Fibroblast of lung (primary cell): ENCODE measurements around the gene PAX3.

Experiments used
- CTCF ChIP-seq, 2 donors: IDR thresholded peaks in 1 of 2; conservative IDR thresholded peaks in 1 of 2; 1 replicate in 1 of 2; 2 replicates in 1 of 2; pipeline ENCODE4 v1.5.1; 2011 to 2012; ENCODE audit warnings: low read length in 2 of 2, control low read depth in 1 of 2, inconsistent platforms in 1 of 2, low read depth in 1 of 2, mild to moderate bottlenecking in 1 of 2
- EZH2 ChIP-seq: IDR thresholded peaks from 2 replicates; pipeline ENCODE4 v1.5.1; 2012; ENCODE audit warnings: low read length, control low read depth, mild to moderate bottlenecking; ENCODE audit errors: missing control alignments

DNA sequence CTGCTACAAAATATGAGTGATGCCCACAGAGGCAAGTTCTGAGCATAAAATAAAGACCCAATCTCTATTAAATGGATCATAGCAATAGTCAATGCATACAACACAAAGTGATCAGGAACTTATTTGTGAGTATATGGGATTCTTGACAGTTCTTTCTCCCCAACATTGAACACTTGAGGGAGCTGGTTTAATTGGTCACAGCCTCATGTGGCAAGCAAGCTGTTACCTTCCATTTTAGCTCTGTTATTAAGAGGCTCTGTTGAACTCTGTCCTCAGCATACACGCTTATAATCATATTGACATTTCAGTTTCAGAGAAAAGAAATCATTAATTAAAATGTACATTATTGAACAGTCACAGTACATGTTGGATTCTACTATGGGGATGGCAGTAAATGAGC lies 37.6 kb upstream of the PAX3 start:
- TF ChIP-seq EZH2, result no peak
- no peak for TF ChIP-seq CTCF (conservative IDR thresholded peaks at IDR 0.05 in 1 of 2, IDR thresholded peaks at IDR 0.05 in 1 of 2; ENCODE audit: low read depth in 1 of 2, low read length in 2 of 2)
